Measurements from ENCODE around the gene TMOD4. TPM values are rescaled to one million over a fixed set of nuclear protein-coding genes. Genes with fewer than 3 reads are reported as not detected.
"Not testable (repeated sequence)": the region's sequence is repeated elsewhere in the genome, so short reads cannot be mapped to it uniquely, and the experiment has no call there.

The TMOD4 gene
- total RNA-seq = 2.7 and 4.5 TPM in 2 replicates

- intact Hi-C loops (cut with micrococcal nuclease) = no loop called here
Observed at GRCh38 chr1:151175863-151176262, at the start of gene TMOD4. TSS of gene TMOD4 (minus strand) at chr1:151175981. CDS start at chr1:151174875, 1,106 bp downstream.

- intact Hi-C loops (cut with micrococcal nuclease) = no loop called here
Observed at GRCh38 chr1:151222130-151222529, 46.3 kb upstream of the TMOD4 start.

- intact Hi-C loops (cut with micrococcal nuclease) = no loop called here
Observed at GRCh38 chr1:151221616-151222015, 45.8 kb upstream of the TMOD4 start.

GRCh38 chr1:151213560-151213959 lies 37.8 kb upstream of the TMOD4 start:
- intact Hi-C loops (cut with micrococcal nuclease) = no loop called here

DNA sequence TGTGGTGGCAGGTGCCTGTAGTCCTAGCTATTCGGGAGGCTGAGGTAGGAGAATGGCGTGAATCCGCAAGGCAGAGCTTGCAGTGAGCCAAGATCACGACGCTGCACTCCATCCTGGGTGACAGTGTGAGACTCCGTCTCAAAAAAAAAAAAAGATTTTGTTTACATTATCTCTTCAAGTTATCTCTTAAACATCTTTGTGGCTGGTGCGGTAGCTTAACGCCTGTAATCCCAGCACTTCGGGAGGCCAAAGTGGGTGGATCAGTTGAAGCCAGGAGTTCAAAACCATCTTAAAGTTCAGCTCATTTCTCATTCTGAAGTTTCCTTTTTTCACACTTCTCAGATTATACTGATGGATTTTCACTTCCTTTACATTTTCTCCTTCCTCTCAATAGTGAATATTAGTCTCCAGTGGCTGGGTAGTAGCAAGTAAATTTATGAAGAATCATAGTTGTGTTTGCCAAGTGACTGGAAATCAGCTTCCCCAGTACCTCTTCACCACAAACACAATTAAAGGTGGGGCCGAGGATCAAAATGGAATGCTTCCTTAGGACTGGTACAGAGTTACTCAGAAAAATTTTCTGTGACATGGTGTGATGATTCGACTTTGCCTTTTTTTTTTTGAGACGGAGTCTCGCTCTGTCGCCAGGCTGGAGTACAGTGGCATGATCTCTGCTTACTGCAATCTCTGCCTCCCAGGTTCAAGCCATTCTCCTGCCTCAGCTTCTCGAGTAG lies 36.4 kb upstream of the TMOD4 start:
- intact Hi-C loops (cut with micrococcal nuclease) = loop anchor here (1.0 kb wide), 1 partner anchor 14 kb away; the partner anchor contains the start of gene PIP5K1A

DNA sequence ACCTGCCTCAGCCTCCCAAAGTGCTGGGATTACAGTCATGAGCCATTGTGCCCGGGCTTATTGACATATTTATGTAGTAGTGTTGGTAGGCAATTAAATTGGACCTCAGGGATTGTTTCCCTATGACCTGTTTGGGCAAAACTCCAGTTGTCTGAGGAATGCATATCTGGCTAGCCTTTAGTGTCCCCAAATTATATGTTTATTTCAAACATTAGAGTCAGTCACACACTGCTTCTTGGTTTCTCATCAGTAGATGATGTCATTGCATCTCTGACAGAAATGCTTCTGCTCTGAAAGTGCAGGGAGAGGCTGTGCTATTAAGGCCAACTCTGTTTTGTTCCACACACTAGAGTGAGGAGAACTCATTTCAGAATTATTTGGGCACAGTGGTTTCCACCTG lies 35.0 kb upstream of the TMOD4 start:
- intact Hi-C loops (cut with micrococcal nuclease) = no loop called here

DNA sequence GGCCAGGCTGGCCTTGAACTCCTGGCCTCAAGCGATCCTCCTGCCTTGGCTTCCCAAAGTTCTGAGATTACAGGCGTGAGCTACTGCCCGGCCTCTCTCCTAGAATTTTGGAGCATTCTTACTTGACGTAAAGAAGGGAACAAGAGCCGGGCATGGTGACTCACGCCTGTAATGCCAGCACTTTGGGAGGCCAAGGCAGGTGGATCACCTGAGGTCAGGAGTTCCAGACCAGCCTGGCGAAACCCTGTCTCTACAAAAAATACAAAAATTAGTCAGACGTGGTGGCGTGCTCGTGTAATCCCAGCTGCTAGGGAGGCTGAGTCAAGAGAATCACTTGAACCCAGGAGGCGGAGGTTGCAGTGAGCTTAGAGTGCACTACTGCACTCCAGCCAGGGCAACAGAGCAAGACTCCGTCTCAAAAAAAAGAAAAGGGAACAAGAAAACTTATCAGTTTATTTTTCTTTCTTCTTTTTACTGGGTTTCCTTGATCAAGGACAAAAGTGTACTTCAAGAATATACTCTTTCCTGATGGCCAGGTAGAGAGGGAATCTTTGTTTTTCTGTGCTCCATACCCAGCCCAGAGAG lies 29.7 kb upstream of the TMOD4 start:
- intact Hi-C loops (cut with micrococcal nuclease) = not testable (repeated sequence)

DNA sequence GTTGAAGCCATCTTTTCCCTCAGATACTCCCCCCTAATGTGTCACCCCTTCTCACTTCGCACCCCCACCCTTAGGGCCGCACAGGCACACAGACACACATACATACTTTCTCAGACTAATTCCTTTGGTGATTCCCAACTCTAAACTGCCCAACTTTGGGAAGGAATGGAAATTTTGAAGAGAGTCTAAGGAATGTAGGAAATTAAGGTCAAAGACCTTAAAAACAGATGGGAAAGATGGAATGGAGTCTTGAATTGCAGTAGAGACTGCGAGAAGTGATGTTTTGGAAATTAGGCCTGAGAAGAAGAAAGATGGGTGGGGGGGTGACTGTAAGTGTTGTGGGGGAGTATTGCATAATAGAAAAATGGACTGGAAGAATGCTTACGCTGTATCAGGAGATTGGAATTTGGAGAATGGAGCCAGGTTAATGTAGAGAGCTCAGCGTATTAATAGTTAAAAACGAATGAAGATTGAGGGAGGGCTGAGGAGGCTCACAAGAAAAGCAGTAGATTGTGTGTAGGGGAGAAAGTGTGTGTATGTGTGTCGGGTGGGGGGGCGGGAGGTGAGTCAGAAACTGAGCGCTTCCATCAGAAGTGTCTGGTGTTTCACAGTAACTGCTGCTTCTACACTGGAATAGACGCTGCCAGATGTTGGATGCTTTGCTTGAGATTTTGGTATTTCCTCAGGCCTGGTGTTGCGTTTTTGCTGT lies 24.2 kb upstream of the TMOD4 start:
- intact Hi-C loops (cut with micrococcal nuclease) = loop anchor here (1.0 to 2.0 kb wide), 3 partner anchors 43 to 147 kb away; partner anchors contain the start of genes PI4KB, RFX5 and TNFAIP8L2

DNA sequence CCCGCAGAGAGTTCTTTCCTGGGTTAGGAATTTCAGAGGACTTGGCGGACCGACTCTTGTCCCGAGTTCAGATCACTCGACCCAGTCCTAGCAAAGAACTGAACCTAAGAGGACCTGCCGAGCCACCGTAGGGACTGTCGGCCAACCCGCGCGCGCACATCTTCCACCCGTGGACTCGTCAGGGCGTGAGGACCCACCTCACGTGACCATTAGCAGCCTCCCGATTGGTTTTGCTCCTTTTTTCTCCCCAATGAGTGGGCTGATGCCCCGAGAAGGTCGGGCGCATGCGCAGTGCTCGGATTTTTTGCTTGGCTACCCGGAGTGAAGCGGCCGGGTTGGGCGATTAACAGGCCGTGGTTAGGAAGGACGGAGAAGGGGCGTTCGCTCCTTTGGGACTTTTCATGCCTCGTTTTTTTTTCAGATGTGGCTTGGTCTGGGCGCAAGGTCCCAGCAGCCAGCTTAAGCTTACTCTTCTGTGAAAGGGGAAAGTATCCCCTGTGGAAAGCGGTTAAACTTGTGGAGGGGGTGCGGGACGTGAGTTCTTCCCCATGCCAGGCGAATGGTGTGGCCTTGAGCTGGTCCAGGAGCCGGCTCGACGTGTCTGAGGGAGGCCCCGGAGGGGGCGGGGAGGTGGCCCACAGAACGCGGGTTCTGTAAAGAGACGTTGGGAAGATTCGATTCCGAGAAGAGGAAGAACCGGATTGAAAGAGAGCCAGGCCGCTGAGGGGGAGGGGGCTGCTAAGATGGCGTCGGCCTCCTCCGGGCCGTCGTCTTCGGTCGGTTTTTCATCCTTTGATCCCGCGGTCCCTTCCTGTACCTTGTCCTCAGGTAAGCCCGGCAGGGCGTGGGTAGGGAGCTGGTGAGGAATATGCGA lies 22.7 kb upstream of the TMOD4 start, which contains the start of gene PIP5K1A:
PIP5K1A (plus strand) TSS at position 299 of the 874 bp plus-strand sequence; CDS start at position 744, 445 bp downstream.
- intact Hi-C loops (cut with micrococcal nuclease) = loop anchor here (1.0 to 2.0 kb wide), 10 partner anchors 8 to 201 kb away; partner anchors contain the start of genes CDC42SE1, PI4KB, PSMB4 and PSMD4

DNA sequence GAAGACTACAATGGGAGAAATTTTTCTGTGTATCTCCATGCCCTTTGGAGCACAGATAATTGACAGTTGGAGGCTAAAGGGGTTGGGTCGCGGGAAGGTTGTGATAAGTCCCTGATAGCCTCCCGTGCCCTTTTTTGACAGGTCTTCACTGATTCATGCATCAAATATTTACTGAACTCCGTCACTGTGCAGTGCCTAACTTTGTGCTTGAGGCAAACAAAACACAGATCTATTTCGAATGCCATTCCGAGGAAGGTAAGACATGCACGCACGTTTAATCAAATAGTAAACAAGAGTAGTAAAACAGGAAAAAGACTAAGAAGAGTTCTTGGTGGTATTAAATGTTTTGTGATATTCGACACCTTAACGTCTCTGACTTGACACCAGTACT lies 22.1 kb upstream of the TMOD4 start:
- intact Hi-C loops (cut with micrococcal nuclease) = loop anchor here (1.0 to 2.0 kb wide), 9 partner anchors 8 to 201 kb away; partner anchors contain the start of genes CDC42SE1, PSMB4, PSMD4 and RFX5

DNA sequence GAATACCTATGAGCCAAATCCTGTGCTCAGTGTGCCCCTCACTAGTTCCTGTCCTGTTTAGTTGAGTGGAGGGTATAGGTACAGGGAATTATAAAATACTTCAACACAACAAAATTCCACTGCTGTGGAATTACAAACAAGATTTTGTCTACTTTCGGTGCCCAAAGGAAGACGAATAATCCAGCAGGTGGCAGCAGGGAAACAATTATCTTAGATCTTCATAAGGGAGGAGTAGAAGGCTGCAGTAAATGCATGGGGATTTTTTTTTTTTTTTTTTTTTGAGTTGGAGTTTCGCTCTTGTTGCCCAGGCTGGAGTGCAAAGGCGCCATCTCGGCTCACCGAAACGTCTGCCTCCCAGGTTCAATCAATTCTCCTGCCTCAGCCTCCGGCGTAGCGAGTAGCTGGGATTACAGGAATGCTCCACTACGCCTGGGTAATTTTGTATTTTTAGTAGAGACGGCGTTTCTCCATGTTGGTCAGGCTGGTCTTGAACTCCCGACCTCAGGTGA lies 20.6 kb upstream of the TMOD4 start:
- intact Hi-C loops (cut with micrococcal nuclease) = loop anchor here (1.0 kb wide), 2 partner anchors 55 to 145 kb away; no protein-coding TSS in a partner anchor

GRCh38 chr1:151194894-151195594 lies 19.3 kb upstream of the TMOD4 start:
- intact Hi-C loops (cut with micrococcal nuclease) = loop anchor here (5.0 kb wide), 1 partner anchor 262 kb away; the partner anchor contains the start of gene POGZ

DNA sequence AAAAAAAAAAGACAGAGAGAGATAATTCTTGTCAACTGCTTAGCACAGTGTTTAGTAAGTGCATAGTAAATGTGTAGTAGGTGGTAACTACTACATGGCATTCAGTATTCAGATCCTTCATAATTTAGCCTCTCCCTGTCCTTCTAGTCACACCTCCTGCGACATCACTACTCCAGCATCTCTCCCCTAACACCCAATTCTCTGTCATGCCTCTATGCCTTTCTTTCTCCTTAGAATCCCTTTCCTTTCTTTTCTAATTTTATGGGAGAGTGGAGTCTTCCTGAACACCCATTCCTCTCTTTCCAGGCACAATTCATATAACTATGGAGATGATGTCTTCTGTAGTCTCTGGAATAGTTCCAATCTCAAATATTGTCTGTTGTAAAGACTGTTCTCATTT lies 18.1 kb upstream of the TMOD4 start:
- intact Hi-C loops (cut with micrococcal nuclease) = loop anchor here (5.0 kb wide), 1 partner anchor 263 kb away; the partner anchor contains the start of gene POGZ

DNA sequence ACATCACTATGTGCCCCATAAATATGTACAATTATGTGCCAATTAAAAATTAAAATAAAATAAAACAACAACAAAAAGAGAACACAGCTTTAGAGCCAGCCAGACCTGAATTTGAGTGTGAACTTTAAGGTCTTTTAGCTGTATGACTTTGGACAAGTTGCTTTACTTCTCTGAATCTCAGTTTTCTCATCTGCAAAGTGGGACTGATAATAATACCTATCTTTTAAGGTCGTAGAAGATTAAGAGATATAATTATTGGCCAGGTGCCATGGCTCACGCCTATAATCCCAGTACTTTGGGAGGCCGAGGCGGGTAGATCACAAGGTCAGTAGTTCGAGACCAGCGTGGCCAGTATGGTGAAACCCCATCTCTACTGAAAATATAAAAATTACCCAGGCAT lies 17.5 kb upstream of the TMOD4 start:
- intact Hi-C loops (cut with micrococcal nuclease) = loop anchor here (5.0 kb wide), 1 partner anchor 264 kb away; the partner anchor contains the start of gene POGZ

DNA sequence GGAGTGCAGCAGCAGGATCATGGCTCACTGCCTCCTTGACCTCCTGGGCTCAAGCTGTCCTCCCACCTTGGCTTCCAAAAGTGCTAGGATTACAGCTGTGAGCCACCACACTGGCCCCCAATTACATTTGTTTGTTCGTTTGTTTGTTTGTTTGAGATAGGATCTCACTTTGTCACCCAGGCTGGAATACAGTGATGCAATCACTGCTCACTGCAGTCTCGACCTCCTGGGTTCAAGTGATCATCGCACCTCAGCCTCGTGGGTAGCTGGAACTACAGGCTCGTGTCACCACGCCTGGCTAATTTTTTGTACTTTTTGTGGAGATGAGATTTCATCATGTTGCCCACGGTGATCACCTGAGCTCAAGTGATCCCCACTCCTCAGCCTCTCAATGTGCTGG lies 16.3 kb upstream of the TMOD4 start:
- intact Hi-C loops (cut with micrococcal nuclease) = loop anchor here (5.0 kb wide), 1 partner anchor 265 kb away; the partner anchor contains the start of gene POGZ

- intact Hi-C loops (cut with micrococcal nuclease) = loop anchor here (1.0 to 5.0 kb wide), 6 partner anchors 8 to 267 kb away; partner anchors contain the start of genes PIP5K1A, POGZ, PSMD4 and RFX5
Observed at GRCh38 chr1:151189637-151190445, 14.1 kb upstream of the TMOD4 start, which contains the start of gene VPS72. TSS of gene VPS72 (minus strand) at chr1:151190197. CDS start at chr1:151190121, 76 bp downstream.

DNA sequence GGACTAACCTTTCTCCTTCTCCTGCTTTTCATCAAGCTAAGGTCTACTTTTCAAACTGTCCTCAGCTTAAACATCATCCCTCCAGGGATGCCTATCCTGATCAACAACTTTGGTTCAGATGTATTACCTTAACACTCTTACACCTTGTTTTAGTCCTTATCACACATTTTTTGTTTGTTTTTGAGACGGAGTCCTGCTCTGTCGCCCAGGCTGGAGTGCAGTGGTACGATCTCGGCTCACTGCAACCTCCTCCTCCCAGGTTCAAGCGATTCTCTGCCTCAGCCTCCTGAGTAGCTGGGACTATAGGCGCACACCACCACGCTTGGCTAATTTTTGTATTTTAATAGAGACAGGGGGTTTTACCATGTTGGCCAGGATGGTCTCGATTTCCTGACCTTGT lies 12.9 kb upstream of the TMOD4 start:
- intact Hi-C loops (cut with micrococcal nuclease) = not testable (repeated sequence)

GRCh38 chr1:151187205-151187604 lies 11.4 kb upstream of the TMOD4 start:
- intact Hi-C loops (cut with micrococcal nuclease) = no loop called here

All from T-helper 1 cell treated with Interleukin-12 subunit alpha and Interleukin-12 subunit beta and Interleukin-4 antibody, amounts not matched to agents 30 ng/mL and 1 ng/mL, for 36 hours (primary cell).